ENCODE results near the gene QPCT.

DNA sequence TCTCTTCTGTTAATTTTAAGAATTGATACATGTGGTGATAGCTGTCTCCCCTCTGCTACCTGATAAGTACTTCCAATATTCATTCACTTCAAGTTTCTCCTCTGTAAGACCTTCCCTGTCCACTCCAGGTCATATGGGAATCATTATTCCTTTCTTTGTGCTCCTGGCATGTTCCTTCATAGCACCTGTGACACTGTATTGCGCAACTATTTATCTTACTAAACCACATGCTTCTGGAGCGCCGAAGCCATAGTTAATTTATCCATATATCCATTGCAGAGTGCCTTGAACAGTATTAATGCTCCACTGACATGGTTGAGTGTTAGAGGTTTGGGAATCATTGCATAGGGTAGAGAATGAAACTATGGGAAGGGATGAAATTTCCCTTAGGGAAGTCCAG is 11.9 kb upstream of the QPCT start:
- no peak for TF ChIP-seq POLR2A (IDR thresholded peaks at IDR 0.05)
- TF ChIP-seq, protein P1, sequence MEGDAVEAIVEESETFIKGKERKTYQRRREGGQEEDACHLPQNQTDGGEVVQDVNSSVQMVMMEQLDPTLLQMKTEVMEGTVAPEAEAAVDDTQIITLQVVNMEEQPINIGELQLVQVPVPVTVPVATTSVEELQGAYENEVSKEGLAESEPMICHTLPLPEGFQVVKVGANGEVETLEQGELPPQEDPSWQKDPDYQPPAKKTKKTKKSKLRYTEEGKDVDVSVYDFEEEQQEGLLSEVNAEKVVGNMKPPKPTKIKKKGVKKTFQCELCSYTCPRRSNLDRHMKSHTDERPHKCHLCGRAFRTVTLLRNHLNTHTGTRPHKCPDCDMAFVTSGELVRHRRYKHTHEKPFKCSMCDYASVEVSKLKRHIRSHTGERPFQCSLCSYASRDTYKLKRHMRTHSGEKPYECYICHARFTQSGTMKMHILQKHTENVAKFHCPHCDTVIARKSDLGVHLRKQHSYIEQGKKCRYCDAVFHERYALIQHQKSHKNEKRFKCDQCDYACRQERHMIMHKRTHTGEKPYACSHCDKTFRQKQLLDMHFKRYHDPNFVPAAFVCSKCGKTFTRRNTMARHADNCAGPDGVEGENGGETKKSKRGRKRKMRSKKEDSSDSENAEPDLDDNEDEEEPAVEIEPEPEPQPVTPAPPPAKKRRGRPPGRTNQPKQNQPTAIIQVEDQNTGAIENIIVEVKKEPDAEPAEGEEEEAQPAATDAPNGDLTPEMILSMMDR (IDR thresholded peaks at IDR 0.05), result no peak

All from tibial nerve (tissue), 3 donors.